Measurements from ENCODE around the gene CDC42EP5. TPM values are rescaled to one million over a fixed set of nuclear protein-coding genes. Genes with fewer than 3 reads are reported as not detected.

The CDC42EP5 gene
- polyA plus RNA-seq, 3 donors = not detected

- intact Hi-C loops (cut with micrococcal nuclease) = no loop called here
- Mint-ChIP-seq H3K36me3 (peaks cover 18 to 39% of the 10 kb centered on the region in 2 donors), H3K27me3 (ENCODE audit: low read depth in 3 of 3) (peaks cover 20 to 38% (median 21%) of the 10 kb centered on the region in 3 donors), H3K9me3 (peaks cover 0 to 4% (median 0%) of the 10 kb centered on the region in 7 donors), H3K4me1 (peaks cover 4% of the 10 kb centered on the region), H3K27ac (no peak overlapping the region), H3K4me3 (no peak overlapping the region)
- peaks cover 49% of the 10 kb centered on the region for H4K20me1 ChIP-seq (ENCODE audit: insufficient read depth, low read length)
- no peak overlapping the region for H2AFZ ChIP-seq (ENCODE audit: insufficient read depth, low read depth, low read length, poor library complexity, severe bottlenecking)
- 91% methylated on average over 11 of the region's 15 CpGs for WGBS (ENCODE audit: insufficient coverage)
- no peak overlapping the region for H3K4me3 ChIP-seq (replicated peaks in 1 of 3; ENCODE audit: low read depth in 2 of 3, low read length in 3 of 3)
- peaks cover 0 to 22% of the 10 kb centered on the region in 2 donors for H3K27me3 ChIP-seq (ENCODE audit: control insufficient read depth in 2 of 2, insufficient read depth in 2 of 2, low read length in 2 of 2)
- no peak overlapping the region for H3K9ac ChIP-seq (ENCODE audit: insufficient read depth, low read length, poor library complexity, severe bottlenecking)
- peaks cover 5 to 15% of the 10 kb centered on the region in 2 donors for H3K36me3 ChIP-seq (replicated peaks in 1 of 2; ENCODE audit: control insufficient read depth in 1 of 2, insufficient read depth in 2 of 2, low read length in 2 of 2)
- H3K9me3 ChIP-seq (replicated peaks in 1 of 2; ENCODE audit: control insufficient read depth in 1 of 2, insufficient read depth in 1 of 2, low read length in 2 of 2) = no peaks in the 10 kb centered on the region
- no peak for TF ChIP-seq CTCF (IDR thresholded peaks at IDR 0.05)
- no peak for DNase-seq
- no peak overlapping the region for H3K4me2 ChIP-seq (replicated peaks; ENCODE audit: extremely low read depth, low read length, poor library complexity, severe bottlenecking)
- H3K79me2 ChIP-seq (ENCODE audit: insufficient read depth, low read length) = no peaks in the 10 kb centered on the region
- H3K27ac ChIP-seq (ENCODE audit: low read depth in 1 of 2, low read length in 2 of 2) = no peak overlapping the region
- H3K4me1 ChIP-seq (ENCODE audit: control insufficient read depth in 1 of 2, insufficient read depth in 2 of 2, low read length in 2 of 2) = peaks cover 0 to 6% of the 10 kb centered on the region in 2 donors
Observed at GRCh38 chr19:54436031-54436523, 37.0 kb downstream of the CDC42EP5 start.

- Mint-ChIP-seq H3K36me3 (peaks cover 18 to 35% of the 10 kb centered on the region in 2 donors), H3K4me3 (no peak overlapping the region), H3K27me3 (ENCODE audit: low read depth in 3 of 3) (peaks cover 24 to 43% (median 26%) of the 10 kb centered on the region in 3 donors), H3K27ac (no peak overlapping the region), H3K4me1 (peaks cover 7% of the 10 kb centered on the region), H3K9me3 (peaks cover 0 to 4% (median 0%) of the 10 kb centered on the region in 7 donors)
- Histone ChIP-seq H3K36me3 (replicated peaks in 1 of 2; ENCODE audit: control insufficient read depth in 1 of 2, insufficient read depth in 2 of 2, low read length in 2 of 2) (peaks cover 5 to 11% of the 10 kb centered on the region in 2 donors), H3K4me3 (replicated peaks in 1 of 3; ENCODE audit: low read depth in 2 of 3, low read length in 3 of 3) (no peak overlapping the region), H3K9ac (ENCODE audit: insufficient read depth, low read length, poor library complexity, severe bottlenecking) (no peak overlapping the region), H4K20me1 (ENCODE audit: insufficient read depth, low read length) (peaks cover 44% of the 10 kb centered on the region), H2AFZ (ENCODE audit: insufficient read depth, low read depth, low read length, poor library complexity, severe bottlenecking) (no peak overlapping the region), H3K9me3 (replicated peaks in 1 of 2; ENCODE audit: control insufficient read depth in 1 of 2, insufficient read depth in 1 of 2, low read length in 2 of 2) (no peaks in the 10 kb centered on the region), H3K27ac (ENCODE audit: low read depth in 1 of 2, low read length in 2 of 2) (no peak overlapping the region), H3K4me2 (replicated peaks; ENCODE audit: extremely low read depth, low read length, poor library complexity, severe bottlenecking) (no peak overlapping the region), H3K79me2 (ENCODE audit: insufficient read depth, low read length) (no peaks in the 10 kb centered on the region), H3K27me3 (ENCODE audit: control insufficient read depth in 2 of 2, insufficient read depth in 2 of 2, low read length in 2 of 2) (peaks cover 0 to 27% of the 10 kb centered on the region in 2 donors), H3K4me1 (ENCODE audit: control insufficient read depth in 1 of 2, insufficient read depth in 2 of 2, low read length in 2 of 2) (peaks cover 2 to 11% of the 10 kb centered on the region in 2 donors)
- intact Hi-C loops (cut with micrococcal nuclease) = no loop called here
- 75% methylated on average over 5 of the region's 16 CpGs for WGBS (ENCODE audit: insufficient coverage)
- TF ChIP-seq CTCF (IDR thresholded peaks at IDR 0.05) = no peak
- DNase-seq = no peak
Observed at GRCh38 chr19:54435551-54436016, 37.5 kb downstream of the CDC42EP5 start.

All from CD14-positive monocyte (primary cell).